Measurements from ENCODE around the gene ELP5. TPM values are rescaled to one million over a fixed set of nuclear protein-coding genes. Genes with fewer than 3 reads are reported as not detected.

The ELP5 gene
- total and polyA plus RNA-seq, 2 donors (not counting 1 experiment from before 2014, with no cell fraction given), result 48.0 to 69.9 TPM

DNA sequence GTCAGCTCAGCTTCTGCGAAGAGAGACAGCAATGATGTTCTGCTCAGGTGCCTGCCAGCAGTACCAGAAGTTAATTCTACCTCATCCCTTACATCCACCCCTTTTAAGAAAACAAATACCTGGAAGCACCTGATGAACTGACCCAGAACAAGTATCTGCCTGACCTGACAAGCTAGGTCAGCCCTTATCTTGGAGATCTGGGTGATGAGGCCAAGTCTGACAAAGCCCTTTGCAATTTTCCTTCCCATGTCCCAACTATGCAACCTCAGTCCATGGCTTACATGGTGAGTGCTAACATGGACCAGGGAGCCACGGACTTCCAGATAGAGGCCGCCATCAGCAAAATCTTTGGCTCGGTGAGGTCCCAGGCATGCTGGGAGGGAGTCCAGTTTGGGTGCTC, 28.6 kb upstream of the ELP5 start:
- H4K20me1 ChIP-seq (ENCODE audit: control insufficient read depth, insufficient read depth, low read length, poor library complexity, severe bottlenecking), result no peaks in the 10 kb centered on the region
- ATAC-seq (ENCODE audit: low read depth) (no peak), DNase-seq (no peak)
- peaks cover 26% of the 10 kb centered on the region for H3K4me1 Mint-ChIP-seq
- WGBS (ENCODE audit: insufficient coverage), result 92% methylated on average over 4 of the region's 4 CpGs
- H3K27me3 Mint-ChIP-seq, result no peaks in the 10 kb centered on the region
- TF ChIP-seq, protein P1, sequence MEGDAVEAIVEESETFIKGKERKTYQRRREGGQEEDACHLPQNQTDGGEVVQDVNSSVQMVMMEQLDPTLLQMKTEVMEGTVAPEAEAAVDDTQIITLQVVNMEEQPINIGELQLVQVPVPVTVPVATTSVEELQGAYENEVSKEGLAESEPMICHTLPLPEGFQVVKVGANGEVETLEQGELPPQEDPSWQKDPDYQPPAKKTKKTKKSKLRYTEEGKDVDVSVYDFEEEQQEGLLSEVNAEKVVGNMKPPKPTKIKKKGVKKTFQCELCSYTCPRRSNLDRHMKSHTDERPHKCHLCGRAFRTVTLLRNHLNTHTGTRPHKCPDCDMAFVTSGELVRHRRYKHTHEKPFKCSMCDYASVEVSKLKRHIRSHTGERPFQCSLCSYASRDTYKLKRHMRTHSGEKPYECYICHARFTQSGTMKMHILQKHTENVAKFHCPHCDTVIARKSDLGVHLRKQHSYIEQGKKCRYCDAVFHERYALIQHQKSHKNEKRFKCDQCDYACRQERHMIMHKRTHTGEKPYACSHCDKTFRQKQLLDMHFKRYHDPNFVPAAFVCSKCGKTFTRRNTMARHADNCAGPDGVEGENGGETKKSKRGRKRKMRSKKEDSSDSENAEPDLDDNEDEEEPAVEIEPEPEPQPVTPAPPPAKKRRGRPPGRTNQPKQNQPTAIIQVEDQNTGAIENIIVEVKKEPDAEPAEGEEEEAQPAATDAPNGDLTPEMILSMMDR (IDR thresholded peaks at IDR 0.05), result no peak
- ChIA-PET POLR2A (interaction anchor here (0.5 to 1.1 kb wide), 2 partner anchors 11 to 15 kb away, joined by 3 to 4 read pairs; partner anchors contain the start of gene DVL2), CTCF (no interaction called here)
- H3K4me3 Mint-ChIP-seq, result no peak overlapping the region
- no peaks in the 10 kb centered on the region for H3K27me3 ChIP-seq (replicated peaks in 1 of 4; ENCODE audit: control extremely low read depth in 1 of 4, control insufficient read depth in 3 of 4, insufficient read depth in 4 of 4, low read length in 3 of 4)
- no peak overlapping the region for H3K27ac Mint-ChIP-seq
- H3K79me2 ChIP-seq (ENCODE audit: control insufficient read depth, insufficient read depth, low read length), result peaks cover 7% of the 10 kb centered on the region
- no peaks in the 10 kb centered on the region for H3K9me3 ChIP-seq (ENCODE audit: control extremely low read depth in 1 of 3, control insufficient read depth in 2 of 3, insufficient read depth in 1 of 3, low read length in 2 of 3)
- no peak overlapping the region for H3K4me2 ChIP-seq (replicated peaks; ENCODE audit: low read depth, low read length, poor library complexity, severe bottlenecking)
- H3K4me3 ChIP-seq (ENCODE audit: control extremely low read depth in 1 of 5, extremely low read depth in 1 of 5, insufficient read depth in 1 of 5, low read depth in 2 of 5, low read length in 4 of 5), result no peak overlapping the region
- H3K9ac ChIP-seq (ENCODE audit: low read length), result no peak overlapping the region
- peaks cover 14 to 23% of the 10 kb centered on the region in 2 donors for H3K4me1 ChIP-seq (ENCODE audit: control insufficient read depth in 2 of 2, insufficient read depth in 2 of 2, low read length in 2 of 2)
- no peak overlapping the region for H2AFZ ChIP-seq (ENCODE audit: insufficient read depth, low read depth, low read length, poor library complexity, severe bottlenecking)
- no peaks in the 10 kb centered on the region for H3K9me3 Mint-ChIP-seq (ENCODE audit: insufficient read depth)
- intact Hi-C loops (cut with micrococcal nuclease), result no loop called here
- peaks cover 0 to 55% of the 10 kb centered on the region in 2 experiments for H3K36me3 ChIP-seq (replicated peaks in 1 of 2; ENCODE audit: control extremely low read depth in 1 of 2, control insufficient read depth in 1 of 2, extremely low read depth in 1 of 2, insufficient read depth in 2 of 2, low read length in 1 of 2)
- H3K27ac ChIP-seq (ENCODE audit: low read length in 2 of 2), result no peak overlapping the region

DNA sequence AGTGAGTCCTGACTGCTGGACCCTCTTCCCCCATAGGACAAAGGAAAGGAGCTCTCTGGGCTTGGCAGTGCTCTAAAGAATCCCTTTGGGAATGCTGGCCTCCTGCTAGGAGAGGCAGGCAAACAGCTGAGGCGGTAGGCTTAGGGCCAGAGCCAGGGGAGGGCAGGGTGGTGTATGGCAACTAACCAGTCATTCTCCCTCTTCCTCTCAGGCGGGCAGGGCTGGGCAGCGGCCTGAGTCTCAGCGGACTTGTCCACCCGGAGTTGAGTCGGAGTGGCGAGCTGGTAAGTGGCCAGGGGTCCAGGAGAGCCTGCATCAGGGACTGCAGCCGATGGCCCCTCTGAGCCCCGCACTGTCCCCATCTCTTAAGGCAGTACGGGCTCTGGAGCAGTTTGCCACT, 27.9 kb upstream of the ELP5 start:
- Histone ChIP-seq H2AFZ (ENCODE audit: insufficient read depth, low read depth, low read length, poor library complexity, severe bottlenecking) (no peak overlapping the region), H3K79me2 (ENCODE audit: control insufficient read depth, insufficient read depth, low read length) (peaks cover 2% of the 10 kb centered on the region), H3K9ac (ENCODE audit: low read length) (no peak overlapping the region), H3K36me3 (replicated peaks in 1 of 2; ENCODE audit: control extremely low read depth in 1 of 2, control insufficient read depth in 1 of 2, extremely low read depth in 1 of 2, insufficient read depth in 2 of 2, low read length in 1 of 2) (peaks cover 0 to 62% of the 10 kb centered on the region in 2 experiments), H3K4me3 (ENCODE audit: control extremely low read depth in 1 of 5, extremely low read depth in 1 of 5, insufficient read depth in 1 of 5, low read depth in 2 of 5, low read length in 4 of 5) (no peak overlapping the region), H3K27me3 (replicated peaks in 1 of 4; ENCODE audit: control extremely low read depth in 1 of 4, control insufficient read depth in 3 of 4, insufficient read depth in 4 of 4, low read length in 3 of 4) (no peaks in the 10 kb centered on the region), H4K20me1 (ENCODE audit: control insufficient read depth, insufficient read depth, low read length, poor library complexity, severe bottlenecking) (no peaks in the 10 kb centered on the region), H3K4me1 (ENCODE audit: control insufficient read depth in 2 of 2, insufficient read depth in 2 of 2, low read length in 2 of 2) (peaks cover 12 to 19% of the 10 kb centered on the region in 2 donors), H3K4me2 (replicated peaks; ENCODE audit: low read depth, low read length, poor library complexity, severe bottlenecking) (no peak overlapping the region), H3K9me3 (ENCODE audit: control extremely low read depth in 1 of 3, control insufficient read depth in 2 of 3, insufficient read depth in 1 of 3, low read length in 2 of 3) (no peaks in the 10 kb centered on the region), H3K27ac (ENCODE audit: low read length in 2 of 2) (no peak overlapping the region)
- 97% methylated on average over 7 of the region's 10 CpGs for WGBS (ENCODE audit: insufficient coverage)
- ChIA-PET CTCF (no interaction called here), POLR2A (interaction anchor here (0.5 to 1.1 kb wide), 2 partner anchors 10 to 14 kb away, joined by 3 to 4 read pairs; partner anchors contain the start of gene DVL2)
- intact Hi-C loops (cut with micrococcal nuclease), result no loop called here
- DNase-seq (no peak), ATAC-seq (ENCODE audit: low read depth) (no peak)
- Mint-ChIP-seq H3K4me3 (no peak overlapping the region), H3K27ac (no peak overlapping the region), H3K4me1 (peaks cover 20% of the 10 kb centered on the region), H3K27me3 (no peaks in the 10 kb centered on the region), H3K9me3 (ENCODE audit: insufficient read depth) (no peaks in the 10 kb centered on the region)
- TF ChIP-seq, protein P1 (IDR thresholded peaks at IDR 0.05), result no peak
- TF ChIP-seq EZH2 (IDR thresholded peaks at IDR 0.05; ENCODE audit: borderline replicate concordance, insufficient read depth, low read depth, low read length, poor library complexity, severe bottlenecking), result no peak

Measured in B cell (primary cell).